Fibroblast of lung (primary cell): ENCODE measurements around the gene GREB1. TPM values are rescaled to one million over a fixed set of nuclear protein-coding genes. Genes with fewer than 3 reads are reported as not detected.

Experiments
- DNase-seq, 2 donors: peaks; one replicate each; pipeline versions ENCODE4 v3.0.0 to v3.0.0-alpha.2; 2010; ENCODE audit warnings: low read depth in 2 of 2
- H2AFZ ChIP-seq: 2 replicates; pipeline ENCODE4 v1.5.1; 2012; ENCODE audit warnings: low read length, control low read depth, inconsistent platforms
- H3K27ac ChIP-seq: 2 replicates; pipeline ENCODE4 v1.5.1; 2011; ENCODE audit warnings: low read length, control low read depth; ENCODE audit not compliant: insufficient read depth
- H3K27me3 ChIP-seq: 2 replicates; pipeline ENCODE4 v1.5.1; 2011; ENCODE audit warnings: mild to moderate bottlenecking, low read length; ENCODE audit not compliant: control insufficient read depth, insufficient read depth
- H3K36me3 ChIP-seq: 2 replicates; pipeline ENCODE4 v1.5.1; 2011; ENCODE audit warnings: low read length; ENCODE audit not compliant: control insufficient read depth, insufficient read depth
- H3K4me1 ChIP-seq: 2 replicates; pipeline ENCODE4 v1.5.1; 2011; ENCODE audit warnings: low read length; ENCODE audit not compliant: control insufficient read depth, insufficient read depth; ENCODE audit errors: extremely low read depth
- H3K4me2 ChIP-seq: 2 replicates; pipeline ENCODE4 v1.5.1; 2011; ENCODE audit warnings: low read length, control low read depth; ENCODE audit not compliant: insufficient read depth; ENCODE audit errors: extremely low read depth
- H3K4me3 ChIP-seq, 4 experiments: fragments of 200-600 bp in 1 of 4; sonication (generic) in 1 of 4; replicated peaks in 1 of 4; 2 replicates each; pipeline ENCODE4 v1.5.1; 2011 to 2016; ENCODE audit warnings: low read length in 4 of 4, low read depth in 3 of 4, mild to moderate bottlenecking in 3 of 4, control low read depth in 2 of 4, inconsistent platforms in 1 of 4, mixed read lengths in 1 of 4; ENCODE audit not compliant: insufficient read depth in 1 of 4; ENCODE audit errors: control extremely low read depth in 1 of 4
- H3K79me2 ChIP-seq: 2 replicates; pipeline ENCODE4 v1.5.1; 2012; ENCODE audit warnings: mild to moderate bottlenecking, low read length, inconsistent platforms; ENCODE audit not compliant: control insufficient read depth, insufficient read depth
- H3K9ac ChIP-seq: 2 replicates; pipeline ENCODE4 v1.5.1; 2011; ENCODE audit warnings: mild to moderate bottlenecking, low read length, control low read depth; ENCODE audit not compliant: insufficient read depth
- H3K9me3 ChIP-seq: 2 replicates; pipeline ENCODE4 v1.5.1; 2012; ENCODE audit warnings: low read depth, low read length; ENCODE audit not compliant: control insufficient read depth, insufficient read depth
- H4K20me1 ChIP-seq: 2 replicates; pipeline ENCODE4 v1.5.1; 2011; ENCODE audit warnings: low read length; ENCODE audit not compliant: control insufficient read depth, insufficient read depth; ENCODE audit errors: extremely low read depth
- CTCF ChIP-seq, 2 donors: IDR thresholded peaks in 1 of 2; conservative IDR thresholded peaks in 1 of 2; 1 replicate in 1 of 2; 2 replicates in 1 of 2; pipeline ENCODE4 v1.5.1; 2011 to 2012; ENCODE audit warnings: low read length in 2 of 2, control low read depth in 1 of 2, inconsistent platforms in 1 of 2, low read depth in 1 of 2, mild to moderate bottlenecking in 1 of 2
- EZH2 ChIP-seq: IDR thresholded peaks from 2 replicates; pipeline ENCODE4 v1.5.1; 2012; ENCODE audit warnings: low read length, control low read depth, mild to moderate bottlenecking; ENCODE audit errors: missing control alignments
- polyA plus RNA-seq, 2 donors: library from polyadenylated mRNA; depleted of rRNA in 1 of 2; stranded (reverse) in 1 of 2; unstranded in 1 of 2; fragments of >200 nt; gene quantifications; 2 replicates each; pipeline ENCODE4 v1.2.1, GENCODE V29; 2011 to 2012; ENCODE audit warnings: missing spikeins in 1 of 2
- total RNA-seq: library from RNA; depleted of rRNA; stranded (reverse); fragments of >200 nt; gene quantifications from 2 replicates; pipeline ENCODE4 v1.2.1, GENCODE V29; 2014

Gene GREB1
- total and polyA plus RNA-seq, 2 donors (not counting 1 experiment from before 2014, with no cell fraction given), result 0.06 to 2.0 TPM

DNA sequence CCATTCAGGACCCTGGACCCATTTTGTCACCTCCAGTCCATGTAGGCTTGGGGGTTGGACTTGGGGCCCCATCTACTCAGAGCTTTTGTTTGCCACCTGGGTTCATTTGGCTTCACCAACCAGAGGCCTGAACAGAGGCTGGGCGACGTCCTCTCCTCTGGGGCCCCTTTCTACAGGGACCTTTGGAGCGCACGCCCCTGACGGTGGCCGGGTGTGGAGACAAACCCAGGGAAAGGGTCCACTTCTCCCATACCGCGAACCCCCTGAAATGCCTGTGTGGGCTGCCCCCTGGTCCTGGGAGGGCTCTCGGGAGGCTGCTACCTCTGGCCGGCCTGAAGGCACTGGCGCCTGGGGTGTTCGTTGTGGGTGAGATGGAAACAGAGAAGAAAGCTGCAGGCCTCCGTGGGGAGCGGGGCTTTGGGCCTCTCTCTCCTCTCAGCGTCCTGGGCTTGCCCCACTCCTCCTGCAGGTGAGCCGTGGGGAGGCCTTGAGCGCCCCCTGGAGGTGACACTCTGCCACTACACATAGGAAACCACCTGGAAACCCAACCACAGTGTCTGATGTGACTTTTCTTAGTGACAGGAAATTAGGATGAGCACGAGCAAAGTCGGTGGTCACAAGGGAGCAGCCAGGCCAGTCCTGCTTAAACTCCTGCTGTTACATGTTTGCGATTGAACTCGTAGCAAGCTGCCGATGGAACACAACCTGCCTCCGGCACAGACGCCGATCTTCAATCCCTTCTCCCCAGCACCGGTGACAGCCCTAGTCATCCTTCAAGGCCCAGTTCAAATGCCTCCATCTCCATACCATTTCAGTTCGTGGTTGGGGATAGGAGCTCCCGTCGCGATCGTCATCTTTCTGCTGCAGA lies 148.1 kb downstream of the GREB1 start:
- H3K36me3 ChIP-seq, result no peaks in the 10 kb centered on the region
- no peak overlapping the region for H3K4me2 ChIP-seq
- DNase-seq, result no peak
- H3K4me1 ChIP-seq, result peaks cover 16% of the 10 kb centered on the region
- H4K20me1 ChIP-seq, result no peaks in the 10 kb centered on the region
- H3K9me3 ChIP-seq, result no peaks in the 10 kb centered on the region
- H3K79me2 ChIP-seq, result no peaks in the 10 kb centered on the region
- no peak overlapping the region for H3K4me3 ChIP-seq
- no peak overlapping the region for H2AFZ ChIP-seq
- TF ChIP-seq CTCF (conservative IDR thresholded peaks at IDR 0.05 in 1 of 2, IDR thresholded peaks at IDR 0.05 in 1 of 2; ENCODE audit: low read depth in 1 of 2, low read length in 2 of 2) (peak; percentile 61 to 89), EZH2 (no peak)
- H3K27me3 ChIP-seq, result peaks cover 3% of the 10 kb centered on the region
- no peak overlapping the region for H3K9ac ChIP-seq
- no peak overlapping the region for H3K27ac ChIP-seq

DNA sequence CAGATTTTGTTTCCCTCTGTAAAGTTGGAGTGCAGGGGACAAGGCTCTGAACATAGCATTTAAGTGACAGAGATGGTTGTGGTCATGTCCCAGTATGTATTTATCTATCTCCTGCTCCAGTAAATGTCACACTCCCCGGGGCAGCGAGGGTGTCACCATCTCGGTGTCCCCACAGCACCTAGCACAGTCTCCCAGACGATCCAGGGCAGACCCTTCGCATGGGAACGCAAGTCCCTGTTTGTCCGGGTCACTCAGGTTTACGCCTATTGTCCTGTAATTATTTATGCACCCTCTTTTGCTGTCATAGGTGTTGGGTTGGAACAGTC lies 148.7 kb downstream of the GREB1 start:
- no peaks in the 10 kb centered on the region for H3K36me3 ChIP-seq
- H3K27ac ChIP-seq, result no peak overlapping the region
- no peak for TF ChIP-seq CTCF (conservative IDR thresholded peaks at IDR 0.05 in 1 of 2, IDR thresholded peaks at IDR 0.05 in 1 of 2; ENCODE audit: low read depth in 1 of 2, low read length in 2 of 2)
- no peak for TF ChIP-seq EZH2
- no peak overlapping the region for H3K4me3 ChIP-seq
- H3K79me2 ChIP-seq, result no peaks in the 10 kb centered on the region
- no peak overlapping the region for H3K4me2 ChIP-seq
- no peak overlapping the region for H3K9ac ChIP-seq
- H3K27me3 ChIP-seq, result peaks cover 3% of the 10 kb centered on the region
- no peaks in the 10 kb centered on the region for H3K9me3 ChIP-seq
- H2AFZ ChIP-seq, result no peak overlapping the region
- no peak for DNase-seq
- no peaks in the 10 kb centered on the region for H4K20me1 ChIP-seq
- H3K4me1 ChIP-seq, result peaks cover 14% of the 10 kb centered on the region

DNA sequence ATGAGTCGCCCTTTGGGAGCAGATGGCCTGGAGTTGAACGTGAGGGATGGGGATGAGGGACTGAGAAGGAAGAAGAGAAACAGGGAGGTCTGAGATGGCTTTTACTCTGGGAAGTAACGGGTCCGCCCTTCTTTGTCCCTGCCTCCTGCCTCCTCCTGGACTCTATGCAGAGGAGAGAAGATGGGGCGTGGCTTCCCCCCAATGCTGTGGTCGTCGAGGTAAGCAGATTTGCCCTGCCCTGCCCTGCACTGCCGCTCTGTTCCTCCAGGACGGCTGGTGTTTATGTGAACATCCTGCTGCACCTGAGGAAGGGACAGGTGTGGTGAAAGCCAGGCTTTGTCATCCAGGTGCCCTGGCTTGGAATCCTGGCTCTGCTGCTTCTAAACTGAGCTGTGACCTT lies 149.6 kb downstream of the GREB1 start:
- no peak for DNase-seq
- H3K9ac ChIP-seq, result no peak overlapping the region
- no peaks in the 10 kb centered on the region for H3K36me3 ChIP-seq
- H3K79me2 ChIP-seq, result no peaks in the 10 kb centered on the region
- H3K9me3 ChIP-seq, result no peaks in the 10 kb centered on the region
- TF ChIP-seq CTCF (conservative IDR thresholded peaks at IDR 0.05 in 1 of 2, IDR thresholded peaks at IDR 0.05 in 1 of 2; ENCODE audit: low read depth in 1 of 2, low read length in 2 of 2) (no peak), EZH2 (no peak)
- no peak overlapping the region for H3K4me3 ChIP-seq
- H3K4me1 ChIP-seq, result peaks cover 14% of the 10 kb centered on the region
- H3K27me3 ChIP-seq, result peaks cover 2% of the 10 kb centered on the region
- H2AFZ ChIP-seq, result no peak overlapping the region
- no peaks in the 10 kb centered on the region for H4K20me1 ChIP-seq
- no peak overlapping the region for H3K27ac ChIP-seq
- H3K4me2 ChIP-seq, result no peak overlapping the region
